Measurements from ENCODE around the gene MACROH2A1. TPM values are rescaled to one million over a fixed set of nuclear protein-coding genes. Genes with fewer than 3 reads are reported as not detected.

The MACROH2A1 gene
- total and polyA plus RNA-seq, 2 experiments from 2014 or later: 64.9 to 81.6 TPM

DNA sequence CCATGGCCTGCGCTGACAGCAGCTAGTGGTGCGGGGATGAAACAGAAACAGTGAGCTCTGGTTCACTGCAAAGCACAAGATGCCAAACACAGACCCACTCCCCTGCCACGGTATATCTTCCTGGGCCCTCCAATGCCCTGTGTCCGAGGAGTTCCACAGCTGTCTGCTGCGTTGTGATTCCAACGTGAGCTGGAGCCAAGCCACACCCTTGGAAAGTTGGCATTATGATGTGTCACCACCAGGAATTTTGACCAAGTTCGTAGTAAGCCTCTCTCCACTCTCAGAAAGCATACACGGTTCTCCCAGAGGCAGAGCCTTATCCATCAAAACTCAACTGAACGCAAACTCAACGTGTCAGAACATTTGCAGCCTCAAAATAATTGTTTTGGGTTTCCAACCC lies 55.6 kb downstream of the MACROH2A1 start (continued):
- TF ChIP-seq, protein P1, sequence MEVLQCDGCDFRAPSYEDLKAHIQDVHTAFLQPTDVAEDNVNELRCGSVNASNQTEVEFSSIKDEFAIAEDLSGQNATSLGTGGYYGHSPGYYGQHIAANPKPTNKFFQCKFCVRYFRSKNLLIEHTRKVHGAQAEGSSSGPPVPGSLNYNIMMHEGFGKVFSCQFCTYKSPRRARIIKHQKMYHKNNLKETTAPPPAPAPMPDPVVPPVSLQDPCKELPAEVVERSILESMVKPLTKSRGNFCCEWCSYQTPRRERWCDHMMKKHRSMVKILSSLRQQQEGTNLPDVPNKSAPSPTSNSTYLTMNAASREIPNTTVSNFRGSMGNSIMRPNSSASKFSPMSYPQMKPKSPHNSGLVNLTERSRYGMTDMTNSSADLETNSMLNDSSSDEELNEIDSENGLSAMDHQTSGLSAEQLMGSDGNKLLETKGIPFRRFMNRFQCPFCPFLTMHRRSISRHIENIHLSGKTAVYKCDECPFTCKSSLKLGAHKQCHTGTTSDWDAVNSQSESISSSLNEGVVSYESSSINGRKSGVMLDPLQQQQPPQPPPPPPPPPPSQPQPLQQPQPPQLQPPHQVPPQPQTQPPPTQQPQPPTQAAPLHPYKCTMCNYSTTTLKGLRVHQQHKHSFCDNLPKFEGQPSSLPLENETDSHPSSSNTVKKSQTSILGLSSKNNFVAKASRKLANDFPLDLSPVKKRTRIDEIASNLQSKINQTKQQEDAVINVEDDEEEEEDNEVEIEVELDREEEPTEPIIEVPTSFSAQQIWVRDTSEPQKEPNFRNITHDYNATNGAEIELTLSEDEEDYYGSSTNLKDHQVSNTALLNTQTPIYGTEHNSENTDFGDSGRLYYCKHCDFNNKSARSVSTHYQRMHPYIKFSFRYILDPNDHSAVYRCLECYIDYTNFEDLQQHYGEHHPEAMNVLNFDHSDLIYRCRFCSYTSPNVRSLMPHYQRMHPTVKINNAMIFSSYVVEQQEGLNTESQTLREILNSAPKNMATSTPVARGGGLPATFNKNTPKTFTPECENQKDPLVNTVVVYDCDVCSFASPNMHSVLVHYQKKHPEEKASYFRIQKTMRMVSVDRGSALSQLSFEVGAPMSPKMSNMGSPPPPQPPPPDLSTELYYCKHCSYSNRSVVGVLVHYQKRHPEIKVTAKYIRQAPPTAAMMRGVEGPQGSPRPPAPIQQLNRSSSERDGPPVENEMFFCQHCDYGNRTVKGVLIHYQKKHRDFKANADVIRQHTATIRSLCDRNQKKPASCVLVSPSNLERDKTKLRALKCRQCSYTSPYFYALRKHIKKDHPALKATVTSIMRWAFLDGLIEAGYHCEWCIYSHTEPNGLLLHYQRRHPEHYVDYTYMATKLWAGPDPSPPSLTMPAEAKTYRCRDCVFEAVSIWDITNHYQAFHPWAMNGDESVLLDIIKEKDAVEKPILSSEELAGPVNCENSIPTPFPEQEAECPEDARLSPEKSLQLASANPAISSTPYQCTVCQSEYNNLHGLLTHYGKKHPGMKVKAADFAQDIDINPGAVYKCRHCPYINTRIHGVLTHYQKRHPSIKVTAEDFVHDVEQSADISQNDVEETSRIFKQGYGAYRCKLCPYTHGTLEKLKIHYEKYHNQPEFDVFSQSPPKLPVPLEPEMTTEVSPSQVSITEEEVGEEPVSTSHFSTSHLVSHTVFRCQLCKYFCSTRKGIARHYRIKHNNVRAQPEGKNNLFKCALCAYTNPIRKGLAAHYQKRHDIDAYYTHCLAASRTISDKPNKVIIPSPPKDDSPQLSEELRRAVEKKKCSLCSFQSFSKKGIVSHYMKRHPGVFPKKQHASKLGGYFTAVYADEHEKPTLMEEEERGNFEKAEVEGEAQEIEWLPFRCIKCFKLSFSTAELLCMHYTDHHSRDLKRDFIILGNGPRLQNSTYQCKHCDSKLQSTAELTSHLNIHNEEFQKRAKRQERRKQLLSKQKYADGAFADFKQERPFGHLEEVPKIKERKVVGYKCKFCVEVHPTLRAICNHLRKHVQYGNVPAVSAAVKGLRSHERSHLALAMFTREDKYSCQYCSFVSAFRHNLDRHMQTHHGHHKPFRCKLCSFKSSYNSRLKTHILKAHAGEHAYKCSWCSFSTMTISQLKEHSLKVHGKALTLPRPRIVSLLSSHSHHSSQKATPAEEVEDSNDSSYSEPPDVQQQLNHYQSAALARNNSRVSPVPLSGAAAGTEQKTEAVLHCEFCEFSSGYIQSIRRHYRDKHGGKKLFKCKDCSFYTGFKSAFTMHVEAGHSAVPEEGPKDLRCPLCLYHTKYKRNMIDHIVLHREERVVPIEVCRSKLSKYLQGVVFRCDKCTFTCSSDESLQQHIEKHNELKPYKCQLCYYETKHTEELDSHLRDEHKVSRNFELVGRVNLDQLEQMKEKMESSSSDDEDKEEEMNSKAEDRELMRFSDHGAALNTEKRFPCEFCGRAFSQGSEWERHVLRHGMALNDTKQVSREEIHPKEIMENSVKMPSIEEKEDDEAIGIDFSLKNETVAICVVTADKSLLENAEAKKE (CRISPR knock-in tag; IDR thresholded peaks at IDR 0.05): no peak
- TF ChIP-seq EZH2phosphoT487 (IDR thresholded peaks at IDR 0.05; ENCODE audit: unreplicated experiment) (no peak), CREB1 (CRISPR knock-in tag; IDR thresholded peaks at IDR 0.05; ENCODE audit: low read depth) (no peak), EZH2 (IDR thresholded peaks at IDR 0.05; ENCODE audit: low read depth, unreplicated experiment) (no peak), ZNF114 (CRISPR knock-in tag; IDR thresholded peaks at IDR 0.05) (no peak)
- TF ChIP-seq, protein P2, sequence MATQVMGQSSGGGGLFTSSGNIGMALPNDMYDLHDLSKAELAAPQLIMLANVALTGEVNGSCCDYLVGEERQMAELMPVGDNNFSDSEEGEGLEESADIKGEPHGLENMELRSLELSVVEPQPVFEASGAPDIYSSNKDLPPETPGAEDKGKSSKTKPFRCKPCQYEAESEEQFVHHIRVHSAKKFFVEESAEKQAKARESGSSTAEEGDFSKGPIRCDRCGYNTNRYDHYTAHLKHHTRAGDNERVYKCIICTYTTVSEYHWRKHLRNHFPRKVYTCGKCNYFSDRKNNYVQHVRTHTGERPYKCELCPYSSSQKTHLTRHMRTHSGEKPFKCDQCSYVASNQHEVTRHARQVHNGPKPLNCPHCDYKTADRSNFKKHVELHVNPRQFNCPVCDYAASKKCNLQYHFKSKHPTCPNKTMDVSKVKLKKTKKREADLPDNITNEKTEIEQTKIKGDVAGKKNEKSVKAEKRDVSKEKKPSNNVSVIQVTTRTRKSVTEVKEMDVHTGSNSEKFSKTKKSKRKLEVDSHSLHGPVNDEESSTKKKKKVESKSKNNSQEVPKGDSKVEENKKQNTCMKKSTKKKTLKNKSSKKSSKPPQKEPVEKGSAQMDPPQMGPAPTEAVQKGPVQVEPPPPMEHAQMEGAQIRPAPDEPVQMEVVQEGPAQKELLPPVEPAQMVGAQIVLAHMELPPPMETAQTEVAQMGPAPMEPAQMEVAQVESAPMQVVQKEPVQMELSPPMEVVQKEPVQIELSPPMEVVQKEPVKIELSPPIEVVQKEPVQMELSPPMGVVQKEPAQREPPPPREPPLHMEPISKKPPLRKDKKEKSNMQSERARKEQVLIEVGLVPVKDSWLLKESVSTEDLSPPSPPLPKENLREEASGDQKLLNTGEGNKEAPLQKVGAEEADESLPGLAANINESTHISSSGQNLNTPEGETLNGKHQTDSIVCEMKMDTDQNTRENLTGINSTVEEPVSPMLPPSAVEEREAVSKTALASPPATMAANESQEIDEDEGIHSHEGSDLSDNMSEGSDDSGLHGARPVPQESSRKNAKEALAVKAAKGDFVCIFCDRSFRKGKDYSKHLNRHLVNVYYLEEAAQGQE (IDR thresholded peaks at IDR 0.05; ENCODE audit: unreplicated experiment): no peak
- TF ChIP-seq, protein P3, sequence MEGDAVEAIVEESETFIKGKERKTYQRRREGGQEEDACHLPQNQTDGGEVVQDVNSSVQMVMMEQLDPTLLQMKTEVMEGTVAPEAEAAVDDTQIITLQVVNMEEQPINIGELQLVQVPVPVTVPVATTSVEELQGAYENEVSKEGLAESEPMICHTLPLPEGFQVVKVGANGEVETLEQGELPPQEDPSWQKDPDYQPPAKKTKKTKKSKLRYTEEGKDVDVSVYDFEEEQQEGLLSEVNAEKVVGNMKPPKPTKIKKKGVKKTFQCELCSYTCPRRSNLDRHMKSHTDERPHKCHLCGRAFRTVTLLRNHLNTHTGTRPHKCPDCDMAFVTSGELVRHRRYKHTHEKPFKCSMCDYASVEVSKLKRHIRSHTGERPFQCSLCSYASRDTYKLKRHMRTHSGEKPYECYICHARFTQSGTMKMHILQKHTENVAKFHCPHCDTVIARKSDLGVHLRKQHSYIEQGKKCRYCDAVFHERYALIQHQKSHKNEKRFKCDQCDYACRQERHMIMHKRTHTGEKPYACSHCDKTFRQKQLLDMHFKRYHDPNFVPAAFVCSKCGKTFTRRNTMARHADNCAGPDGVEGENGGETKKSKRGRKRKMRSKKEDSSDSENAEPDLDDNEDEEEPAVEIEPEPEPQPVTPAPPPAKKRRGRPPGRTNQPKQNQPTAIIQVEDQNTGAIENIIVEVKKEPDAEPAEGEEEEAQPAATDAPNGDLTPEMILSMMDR (conservative IDR thresholded peaks at IDR 0.05; ENCODE audit: low read depth in 2 of 2): no peak

All from GM23338 (cell line).